ENCODE results near the gene SND1.

- TF ChIP-seq ELF4 (IDR thresholded peaks at IDR 0.05): no peak
- no peak for TF ChIP-seq NFRKB (IDR thresholded peaks at IDR 0.05)
- no peak for TF ChIP-seq LEF1 (IDR thresholded peaks at IDR 0.05; ENCODE audit: borderline replicate concordance)
- no peak for TF ChIP-seq SP1 (IDR thresholded peaks at IDR 0.05)
- no peak for TF ChIP-seq L3MBTL2 (conservative IDR thresholded peaks at IDR 0.05)
- no peak for TF ChIP-seq SUZ12 (IDR thresholded peaks at IDR 0.05)
- TF ChIP-seq CTBP1 (IDR thresholded peaks at IDR 0.05; ENCODE audit: borderline replicate concordance): no peak
Observed at GRCh38 chr7:128093614-128094570, 441.9 kb downstream of the SND1 start.
